ENCODE measurements around the gene RELB.

Gene RELB

DNA sequence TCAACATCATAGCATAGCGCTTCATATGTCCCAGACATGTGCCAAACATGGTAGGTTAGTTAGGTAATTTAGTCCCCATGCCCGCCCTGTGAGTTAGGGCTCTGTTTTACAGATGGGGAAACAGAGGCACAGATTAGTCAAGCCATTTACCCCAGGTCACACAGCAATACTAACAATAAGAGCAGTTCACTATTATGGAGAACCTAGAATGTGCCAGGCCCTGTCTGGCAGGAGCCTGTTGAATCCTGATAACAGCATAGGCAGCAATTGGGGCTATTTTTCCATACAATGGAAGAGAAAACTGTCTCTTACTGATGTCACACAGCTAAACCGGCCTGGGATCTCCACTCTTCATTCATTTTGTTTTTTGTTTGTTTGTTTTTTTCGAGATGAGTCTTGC lies 85.2 kb downstream of the RELB start:
- DNase-seq = no peak

DNA sequence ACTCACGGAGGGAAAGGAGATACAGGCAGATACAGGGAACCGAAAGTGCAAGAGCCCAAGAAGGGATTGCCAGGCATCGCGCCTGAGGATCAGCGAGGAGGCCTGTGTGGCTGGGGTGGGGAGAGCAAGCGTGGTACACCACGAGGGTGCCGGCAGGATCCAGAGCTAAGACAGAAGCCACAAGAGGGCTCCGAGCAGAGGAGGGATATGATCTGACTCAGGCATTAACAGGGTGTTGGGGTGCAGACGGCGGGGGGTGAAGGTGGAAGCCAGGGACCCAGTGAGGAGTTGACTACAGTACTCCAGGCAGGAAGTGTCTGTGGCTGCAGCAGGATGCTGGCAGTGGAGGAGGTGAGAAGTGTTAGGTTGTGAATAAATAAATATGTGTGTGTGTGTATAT lies 86.3 kb downstream of the RELB start:
- no peak for DNase-seq

Data from NCI-H2107 (cell line).